ENCODE results near the gene DYNLT2.

Gene DYNLT2
- 2.0 to 18.3 (median 3.1) reads per million in 3 experiments for total RNA-seq

GRCh38 chr6:169751242-169752073, at the start of gene DYNLT2, which contains the start of gene ERMARD:
Gene DYNLT2, minus strand, starts transcription at chr6:169751572. Its CDS starts 114 bp downstream, at chr6:169751458.
Gene ERMARD, plus strand, starts transcription at chr6:169751622. Its CDS starts 36 bp downstream, at chr6:169751658.
- DNase-seq: peak; percentile 94

DNA sequence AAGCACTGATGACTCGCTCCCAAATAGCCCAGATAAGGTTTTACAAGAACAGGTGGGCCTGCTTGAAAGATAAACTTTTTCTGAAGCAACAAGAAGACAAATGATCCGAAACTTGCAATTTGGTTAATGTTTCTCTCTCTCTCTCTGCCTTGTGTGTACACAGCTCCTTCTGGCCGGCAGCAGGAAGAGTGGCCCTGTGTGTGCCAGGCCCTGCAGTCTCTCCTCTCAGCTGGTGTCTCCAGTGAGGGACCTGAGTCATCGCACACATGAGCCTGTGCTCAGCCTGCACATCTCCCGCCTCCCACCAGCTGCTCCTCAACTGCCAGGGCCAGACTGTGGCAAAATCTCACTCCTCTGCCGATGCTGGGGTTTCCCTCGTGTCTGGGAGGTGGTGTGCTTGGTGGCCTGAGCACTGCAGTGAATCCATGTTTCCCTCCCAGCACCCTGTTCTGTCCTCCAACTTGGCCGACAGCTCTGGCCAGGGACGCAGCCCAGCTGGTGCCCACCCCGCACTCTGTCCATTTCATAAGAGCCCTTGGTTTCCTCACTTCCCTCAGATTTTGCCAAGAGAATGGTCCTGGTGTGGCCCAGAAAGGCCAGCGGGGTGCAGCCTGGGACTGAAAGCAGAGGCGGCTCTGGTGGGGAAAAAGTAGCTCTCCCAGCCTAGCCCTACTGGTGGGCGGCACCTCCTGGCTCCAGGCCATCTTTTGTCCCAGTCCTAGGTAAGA, 49.5 kb upstream of the DYNLT2 start:
- no peak for DNase-seq

- no peak for DNase-seq
These were observed 48.8 kb upstream of the DYNLT2 start for GRCh38 chr6:169800116-169800667.

- DNase-seq: no peak
These were observed 48.1 kb upstream of the DYNLT2 start for GRCh38 chr6:169799474-169799926.

- no peak for DNase-seq
These were observed 47.5 kb upstream of the DYNLT2 start for GRCh38 chr6:169798764-169799473.

DNA sequence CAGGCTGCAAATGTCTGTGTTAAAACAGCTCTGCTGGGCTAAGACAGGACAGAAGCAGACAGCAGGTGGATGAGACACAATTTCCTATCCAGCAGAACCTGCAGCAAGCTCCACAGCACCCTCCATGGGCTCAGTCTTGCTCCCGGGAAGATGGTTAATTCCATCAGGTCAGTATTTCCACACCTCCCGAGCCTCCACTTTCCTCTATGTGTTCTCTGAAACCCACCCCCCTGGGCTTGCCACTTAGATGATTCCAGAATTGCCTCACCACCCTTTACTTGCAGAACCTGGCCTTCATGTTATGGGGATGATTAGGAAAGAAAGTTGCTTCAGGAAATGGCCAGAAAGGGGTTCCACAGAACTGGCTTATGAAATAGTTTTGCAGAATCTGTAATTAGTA, 43.8 kb upstream of the DYNLT2 start:
- DNase-seq: no peak

DNA sequence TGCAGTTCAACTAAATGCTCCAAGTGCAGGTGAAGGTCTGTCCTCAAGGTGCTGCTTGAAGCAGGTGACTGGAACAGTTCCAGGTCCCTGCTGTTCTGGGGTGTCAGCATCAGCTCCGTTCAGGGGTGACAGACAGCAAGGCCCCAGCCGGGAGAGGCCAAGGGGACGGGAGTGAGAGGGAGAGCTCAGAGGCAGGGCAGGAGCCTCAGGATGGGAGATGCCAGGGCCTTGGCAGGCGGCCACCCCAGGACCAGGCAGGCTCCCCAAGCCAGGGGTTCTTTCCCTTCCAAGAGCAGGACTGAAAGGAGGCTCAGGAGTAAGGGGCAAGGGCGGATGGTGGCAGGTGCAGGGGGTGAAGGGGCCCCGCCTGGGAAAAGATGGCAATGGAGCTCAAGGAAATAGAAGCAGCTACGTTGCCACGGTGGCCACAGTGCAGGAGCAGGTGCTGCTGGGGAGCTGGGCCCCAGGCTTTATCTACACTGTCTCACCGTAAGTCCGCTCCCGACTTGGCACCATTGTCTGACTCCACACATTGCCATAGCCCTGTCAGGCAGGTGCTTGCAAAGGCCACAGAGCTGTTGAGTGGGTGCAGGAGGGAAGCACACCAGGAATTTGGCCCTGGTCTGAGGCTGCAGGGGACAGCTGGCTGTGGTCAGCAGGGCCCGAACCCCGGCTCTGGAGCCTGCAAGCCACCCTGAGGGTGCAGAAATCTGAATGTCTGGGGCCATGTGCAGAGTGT, 43.1 kb upstream of the DYNLT2 start:
- DNase-seq: no peak

GRCh38 chr6:169793408-169793807, 42.0 kb upstream of the DYNLT2 start:
- DNase-seq: no peak

GRCh38 chr6:169792306-169793015, 41.1 kb upstream of the DYNLT2 start:
- DNase-seq: no peak

DNA sequence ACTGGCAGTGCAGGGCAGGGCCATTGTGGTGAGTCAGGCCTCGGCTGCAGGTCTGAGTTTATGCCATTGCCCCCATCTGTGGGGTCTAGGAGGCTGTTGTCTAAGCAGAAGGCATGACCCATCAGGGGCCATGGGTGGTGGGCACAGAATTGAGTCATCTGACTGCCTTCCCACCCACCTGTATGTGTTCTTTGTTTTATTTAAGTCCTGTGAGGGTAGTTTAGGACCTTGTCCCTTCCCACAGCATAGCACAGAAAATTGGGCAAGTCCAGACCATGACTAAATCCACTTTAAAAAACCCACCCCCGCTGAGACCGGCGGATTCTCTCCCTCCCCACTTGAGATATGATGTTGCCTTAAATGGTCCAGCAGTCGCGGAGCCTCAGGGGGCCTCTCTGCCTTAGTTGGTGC, 40.4 kb upstream of the DYNLT2 start:
- no peak for DNase-seq

GRCh38 chr6:169789944-169790927, 38.9 kb upstream of the DYNLT2 start:
- DNase-seq: peak; percentile 60

DNA sequence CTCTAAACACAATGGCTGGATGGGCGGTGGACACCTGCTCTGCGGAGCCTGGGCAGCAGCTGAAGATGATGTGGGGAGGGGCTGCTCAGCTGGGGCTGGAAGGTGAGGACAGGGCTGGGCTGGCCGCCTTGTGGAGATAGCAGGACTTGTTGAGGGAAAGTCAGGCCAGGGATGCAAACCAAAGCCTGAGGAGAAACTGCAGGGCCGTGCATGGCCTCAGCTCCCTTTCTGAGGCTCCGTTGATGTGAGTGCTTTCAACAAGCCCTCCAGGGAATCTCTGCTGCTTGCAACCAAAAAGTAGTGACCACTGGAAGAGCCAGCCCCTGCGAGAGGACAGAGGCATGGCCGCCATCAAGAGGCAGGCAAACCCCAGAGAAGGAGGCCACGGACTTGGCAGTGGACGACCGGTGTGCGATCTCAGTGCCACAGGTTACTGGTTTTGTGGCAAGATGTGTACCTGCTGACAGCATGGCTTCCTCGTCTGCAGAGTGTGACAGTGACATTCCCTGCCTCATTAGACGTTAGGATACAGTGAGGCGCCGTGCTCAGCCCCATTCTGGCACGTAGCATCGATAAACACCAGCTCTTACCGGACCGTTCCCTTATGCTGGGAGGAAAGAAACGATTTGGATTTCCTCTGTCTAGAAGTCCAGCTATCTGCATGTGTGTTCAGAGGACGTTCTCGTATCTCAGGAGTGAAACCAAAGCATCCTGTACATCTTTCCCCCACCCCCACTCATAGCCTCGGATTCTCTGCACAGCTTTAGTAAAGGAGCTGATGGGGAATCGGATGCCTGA, 38.0 kb upstream of the DYNLT2 start:
- no peak for DNase-seq

DNA sequence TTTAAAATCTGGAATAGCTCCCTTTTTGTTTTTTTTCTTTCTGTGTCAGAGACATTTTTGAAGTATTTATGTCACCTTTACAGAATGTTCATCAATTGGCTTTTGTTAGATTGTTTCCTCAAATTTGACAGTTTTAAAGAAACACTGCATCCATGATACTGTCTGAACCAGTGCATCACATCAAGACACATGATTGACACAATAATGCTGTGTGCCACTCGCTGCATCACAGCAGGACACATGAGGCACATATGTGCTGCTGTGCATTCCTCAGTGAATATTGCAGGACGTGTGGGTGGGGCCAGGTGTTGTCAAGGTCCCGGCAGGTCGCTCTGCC, 37.4 kb upstream of the DYNLT2 start:
- no peak for DNase-seq

GRCh38 chr6:169787797-169788196, 36.4 kb upstream of the DYNLT2 start:
- DNase-seq: no peak

DNA sequence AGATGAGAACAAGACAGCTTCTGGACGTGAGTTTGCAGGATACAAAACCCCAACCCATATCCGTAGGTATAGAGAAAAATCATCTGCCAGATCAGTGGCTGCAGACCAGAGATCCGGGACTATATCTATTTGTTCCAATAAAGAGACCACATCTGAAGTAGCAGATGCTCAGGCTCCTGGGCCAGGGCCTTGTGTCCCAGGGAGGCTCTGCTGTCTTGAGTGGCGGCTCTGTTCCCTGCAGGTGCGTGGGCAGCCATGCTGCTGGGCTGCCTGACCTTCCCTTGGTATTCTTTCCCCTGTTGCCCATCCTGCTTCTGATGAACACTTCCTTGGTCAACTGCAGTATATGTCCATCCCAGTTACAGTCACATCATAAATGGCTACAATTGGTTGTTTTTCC, 35.0 kb upstream of the DYNLT2 start:
- no peak for DNase-seq

DNA sequence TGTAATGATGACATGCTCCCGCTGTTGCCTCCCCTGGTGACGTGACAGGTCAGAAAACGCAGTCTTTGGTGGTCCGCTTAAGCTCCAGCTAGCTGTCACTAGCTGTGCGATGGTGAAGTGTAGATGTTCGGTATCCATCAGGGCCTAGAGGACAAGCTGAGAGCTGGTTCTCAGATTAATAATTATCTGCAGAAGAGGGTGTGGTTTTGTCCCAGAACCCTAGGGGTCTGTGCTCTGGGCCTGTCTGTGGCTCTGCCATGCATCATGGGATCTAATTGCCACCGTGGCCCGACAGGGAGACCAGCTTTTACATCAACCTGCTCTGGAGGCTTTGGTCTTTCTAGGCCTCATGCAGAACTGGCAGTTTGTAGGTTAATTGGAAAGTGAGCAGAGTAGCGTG, 34.2 kb upstream of the DYNLT2 start:
- no peak for DNase-seq

- DNase-seq: no peak
These were observed 33.5 kb upstream of the DYNLT2 start for GRCh38 chr6:169784821-169785340.

DNA sequence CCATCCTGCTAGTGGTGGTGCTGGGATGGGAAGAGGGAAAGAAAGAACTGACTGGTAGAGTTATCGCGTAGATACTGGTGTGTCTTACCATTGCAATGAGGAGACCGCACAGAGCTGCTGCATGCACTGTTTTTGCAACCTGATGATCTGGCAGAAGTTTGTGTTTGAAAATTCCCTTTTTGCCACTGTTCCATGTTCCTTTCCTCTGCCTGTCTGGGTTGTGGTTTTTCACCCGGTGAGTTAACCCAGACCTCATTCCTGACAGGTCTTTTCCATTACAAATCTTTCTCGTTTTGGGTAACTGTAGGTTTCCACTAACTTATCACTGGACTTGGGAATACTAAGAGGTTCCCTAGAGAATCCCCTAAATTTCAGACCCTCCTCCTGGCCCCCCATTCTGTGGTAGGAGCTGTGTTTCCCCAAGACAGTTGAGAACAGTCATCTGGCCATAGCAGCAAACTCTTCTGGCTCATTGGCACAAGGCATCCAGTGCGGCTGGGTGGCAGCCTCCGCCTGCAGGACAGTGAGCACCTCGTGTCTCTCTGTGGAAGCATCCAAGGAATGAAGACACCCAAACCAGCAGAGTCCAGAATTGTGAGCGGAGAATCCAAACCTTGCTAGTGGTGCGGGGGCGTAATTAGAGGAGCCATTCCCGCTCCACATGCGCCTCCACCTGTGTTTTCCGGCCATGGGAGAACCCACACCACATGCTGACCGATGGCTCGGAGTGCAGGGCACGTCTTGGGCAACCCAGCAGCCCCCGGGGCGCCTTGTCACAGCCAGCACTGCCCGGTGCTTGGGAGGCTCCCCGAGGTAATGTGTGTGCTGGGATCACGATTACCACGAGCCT, 32.8 kb upstream of the DYNLT2 start:
- no peak for DNase-seq
